Measurements from ENCODE around the gene MESD. TPM values are rescaled to one million over a fixed set of nuclear protein-coding genes. Genes with fewer than 3 reads are reported as not detected.

MESD gene
- 10 to 100 TPM; 27.0 to 27.4 TPM for total RNA-seq

- ATAC-seq (peak; percentile 99), DNase-seq (peak; percentile 98)
- peak within 1 kb of the TSS; percentile 97 for H3K4me3 Mint-ChIP-seq
- H3K27me3 Mint-ChIP-seq (ENCODE audit: low read depth) = no peaks in the 10 kb centered on the region
- H3K27ac Mint-ChIP-seq = peak within 1 kb of the TSS; percentile 98
- peaks cover 62% of the 10 kb centered on the region for H3K4me1 Mint-ChIP-seq (ENCODE audit: low read depth)
- H3K9me3 Mint-ChIP-seq (ENCODE audit: insufficient read depth) = no peaks in the 10 kb centered on the region
- POLR2A ChIA-PET = interaction anchor here (0.6 to 4.6 kb wide), 4 partner anchors 11 to 332 kb away, joined by 3 to 49 read pairs (median 4); partner anchors contain the start of gene TLNRD1
- H3K36me3 Mint-ChIP-seq (ENCODE audit: low read depth) = peaks cover 29% of the 10 kb centered on the region
- CTCF ChIA-PET = interaction anchor here (1.9 to 4.6 kb wide), 4 partner anchors 11 to 277 kb away, joined by 7 to 44 read pairs (median 20); partner anchors contain the start of gene TLNRD1
Measured at GRCh38 chr15:80989518-80990478, at the start of gene MESD. Gene MESD (minus strand): TSS chr15:80989819. CDS start chr15:80989791, 28 bp downstream.

- Mint-ChIP-seq H3K4me3 (no peak overlapping the region), H3K36me3 (ENCODE audit: low read depth) (no peaks in the 10 kb centered on the region), H3K9me3 (ENCODE audit: insufficient read depth) (no peaks in the 10 kb centered on the region), H3K4me1 (ENCODE audit: low read depth) (peaks cover 13% of the 10 kb centered on the region), H3K27ac (peak overlapping the region; percentile 84), H3K27me3 (ENCODE audit: low read depth) (no peaks in the 10 kb centered on the region)
- POLR2A ChIA-PET = interaction anchor here (0.9 to 1.2 kb wide), 2 partner anchors 18 to 38 kb away, joined by 3 read pairs; partner anchors contain the start of gene TLNRD1
- CTCF ChIA-PET = interaction anchor here (0.6 to 1.5 kb wide), 7 partner anchors 9 to 227 kb away, joined by 3 to 10 read pairs (median 3); no protein-coding TSS in a partner anchor
- ATAC-seq (no peak), DNase-seq (no peak)
Measured at GRCh38 chr15:81038975-81039607, 49.5 kb upstream of the MESD start.

- Mint-ChIP-seq H3K4me3 (no peak overlapping the region), H3K27me3 (ENCODE audit: low read depth) (no peaks in the 10 kb centered on the region), H3K27ac (no peak overlapping the region), H3K9me3 (ENCODE audit: insufficient read depth) (no peaks in the 10 kb centered on the region), H3K4me1 (ENCODE audit: low read depth) (peaks cover 13% of the 10 kb centered on the region), H3K36me3 (ENCODE audit: low read depth) (no peaks in the 10 kb centered on the region)
- no peak for DNase-seq
- ChIA-PET POLR2A (interaction anchor here (1.2 kb wide), 1 partner anchor 37 kb away, joined by 3 read pairs; the partner anchor contains the start of gene TLNRD1), CTCF (interaction anchor here (0.6 to 1.5 kb wide), 2 partner anchors 37 to 228 kb away, joined by 3 to 10 read pairs; no protein-coding TSS in a partner anchor)
- ATAC-seq = no peak
Measured at GRCh38 chr15:81037952-81038743, 48.5 kb upstream of the MESD start.

- ChIA-PET POLR2A (interaction anchor here (1.0 kb wide), 1 partner anchor 33 kb away, joined by 3 read pairs; no protein-coding TSS in a partner anchor), CTCF (interaction anchor here (1.2 to 2.9 kb wide), 2 partner anchors 35 to 232 kb away, joined by 3 to 9 read pairs; no protein-coding TSS in a partner anchor)
- DNase-seq = no peak
- H3K4me1 Mint-ChIP-seq (ENCODE audit: low read depth) = peaks cover 5% of the 10 kb centered on the region
- H3K36me3 Mint-ChIP-seq (ENCODE audit: low read depth) = peaks cover 6% of the 10 kb centered on the region
- no peak overlapping the region for H3K4me3 Mint-ChIP-seq
- peaks cover 7% of the 10 kb centered on the region for H3K9me3 Mint-ChIP-seq (ENCODE audit: insufficient read depth)
- no peaks in the 10 kb centered on the region for H3K27me3 Mint-ChIP-seq (ENCODE audit: low read depth)
- H3K27ac Mint-ChIP-seq = no peak overlapping the region
- no peak for ATAC-seq
Measured at GRCh38 chr15:81033508-81033907, 43.9 kb upstream of the MESD start.

- no peaks in the 10 kb centered on the region for H3K27me3 Mint-ChIP-seq (ENCODE audit: low read depth)
- H3K27ac Mint-ChIP-seq = no peak overlapping the region
- DNase-seq (no peak), ATAC-seq (no peak)
- ChIA-PET POLR2A (no interaction called here), CTCF (interaction anchor here (0.9 to 2.9 kb wide), 3 partner anchors 9 to 233 kb away, joined by 3 to 9 read pairs (median 3); no protein-coding TSS in a partner anchor)
- peaks cover 6% of the 10 kb centered on the region for H3K36me3 Mint-ChIP-seq (ENCODE audit: low read depth)
- peaks cover 7% of the 10 kb centered on the region for H3K9me3 Mint-ChIP-seq (ENCODE audit: insufficient read depth)
- H3K4me1 Mint-ChIP-seq (ENCODE audit: low read depth) = peaks cover 3% of the 10 kb centered on the region
- no peak overlapping the region for H3K4me3 Mint-ChIP-seq
Measured at GRCh38 chr15:81032818-81033217, 43.2 kb upstream of the MESD start.

- ChIA-PET POLR2A (no interaction called here), CTCF (interaction anchor here (0.9 to 2.9 kb wide), 3 partner anchors 8 to 233 kb away, joined by 3 to 9 read pairs (median 3); no protein-coding TSS in a partner anchor)
- peaks cover 6% of the 10 kb centered on the region for H3K36me3 Mint-ChIP-seq (ENCODE audit: low read depth)
- ATAC-seq (no peak), DNase-seq (no peak)
- no peak overlapping the region for H3K4me3 Mint-ChIP-seq
- peaks cover 3% of the 10 kb centered on the region for H3K4me1 Mint-ChIP-seq (ENCODE audit: low read depth)
- H3K27ac Mint-ChIP-seq = no peak overlapping the region
- H3K27me3 Mint-ChIP-seq (ENCODE audit: low read depth) = no peaks in the 10 kb centered on the region
- peaks cover 7% of the 10 kb centered on the region for H3K9me3 Mint-ChIP-seq (ENCODE audit: insufficient read depth)
Measured at GRCh38 chr15:81032355-81032754, 42.7 kb upstream of the MESD start.

- Mint-ChIP-seq H3K9me3 (ENCODE audit: insufficient read depth) (peaks cover 7% of the 10 kb centered on the region), H3K36me3 (ENCODE audit: low read depth) (peaks cover 6% of the 10 kb centered on the region), H3K27ac (no peak overlapping the region), H3K4me3 (no peak overlapping the region), H3K4me1 (ENCODE audit: low read depth) (peaks cover 3% of the 10 kb centered on the region), H3K27me3 (ENCODE audit: low read depth) (no peaks in the 10 kb centered on the region)
- ATAC-seq (no peak), DNase-seq (no peak)
- POLR2A ChIA-PET = no interaction called here
- CTCF ChIA-PET = interaction anchor here (0.9 to 2.9 kb wide), 3 partner anchors 8 to 235 kb away, joined by 3 to 9 read pairs (median 4); no protein-coding TSS in a partner anchor
Measured at GRCh38 chr15:81031203-81031602, 41.6 kb upstream of the MESD start.

GRCh38 chr15:81030301-81030750 is 40.7 kb upstream of the MESD start:
- H3K27me3 Mint-ChIP-seq (ENCODE audit: low read depth) = no peaks in the 10 kb centered on the region
- peaks cover 6% of the 10 kb centered on the region for H3K36me3 Mint-ChIP-seq (ENCODE audit: low read depth)
- H3K27ac Mint-ChIP-seq = no peak overlapping the region
- CTCF ChIA-PET = interaction anchor here (1.3 kb wide), 1 partner anchor 9 kb away, joined by 3 read pairs; no protein-coding TSS in a partner anchor
- DNase-seq (no peak), ATAC-seq (no peak)
- no peak overlapping the region for H3K4me3 Mint-ChIP-seq
- H3K9me3 Mint-ChIP-seq (ENCODE audit: insufficient read depth) = peaks cover 7% of the 10 kb centered on the region
- POLR2A ChIA-PET = no interaction called here
- peaks cover 3% of the 10 kb centered on the region for H3K4me1 Mint-ChIP-seq (ENCODE audit: low read depth)

- ChIA-PET POLR2A (no interaction called here), CTCF (interaction anchor here (1.3 to 1.6 kb wide), 2 partner anchors 10 to 236 kb away, joined by 3 read pairs; no protein-coding TSS in a partner anchor)
- peaks cover 6% of the 10 kb centered on the region for H3K36me3 Mint-ChIP-seq (ENCODE audit: low read depth)
- H3K4me3 Mint-ChIP-seq = no peak overlapping the region
- H3K9me3 Mint-ChIP-seq (ENCODE audit: insufficient read depth) = peaks cover 7% of the 10 kb centered on the region
- DNase-seq = no peak
- no peaks in the 10 kb centered on the region for H3K27me3 Mint-ChIP-seq (ENCODE audit: low read depth)
- H3K27ac Mint-ChIP-seq = no peak overlapping the region
- H3K4me1 Mint-ChIP-seq (ENCODE audit: low read depth) = peaks cover 8% of the 10 kb centered on the region
- ATAC-seq = no peak
Measured at GRCh38 chr15:81029414-81030300, 40.0 kb upstream of the MESD start.
